ENCODE measurements around the gene MCUB. TPM values are rescaled to one million over a fixed set of nuclear protein-coding genes. Genes with fewer than 3 reads are reported as not detected.

MCUB gene
- total and polyA plus RNA-seq, 2 of the 13 experiments (the other 11 are each of a cell fraction or from before 2014, with no cell fraction given): 0.95 to 2.2 TPM

DNA sequence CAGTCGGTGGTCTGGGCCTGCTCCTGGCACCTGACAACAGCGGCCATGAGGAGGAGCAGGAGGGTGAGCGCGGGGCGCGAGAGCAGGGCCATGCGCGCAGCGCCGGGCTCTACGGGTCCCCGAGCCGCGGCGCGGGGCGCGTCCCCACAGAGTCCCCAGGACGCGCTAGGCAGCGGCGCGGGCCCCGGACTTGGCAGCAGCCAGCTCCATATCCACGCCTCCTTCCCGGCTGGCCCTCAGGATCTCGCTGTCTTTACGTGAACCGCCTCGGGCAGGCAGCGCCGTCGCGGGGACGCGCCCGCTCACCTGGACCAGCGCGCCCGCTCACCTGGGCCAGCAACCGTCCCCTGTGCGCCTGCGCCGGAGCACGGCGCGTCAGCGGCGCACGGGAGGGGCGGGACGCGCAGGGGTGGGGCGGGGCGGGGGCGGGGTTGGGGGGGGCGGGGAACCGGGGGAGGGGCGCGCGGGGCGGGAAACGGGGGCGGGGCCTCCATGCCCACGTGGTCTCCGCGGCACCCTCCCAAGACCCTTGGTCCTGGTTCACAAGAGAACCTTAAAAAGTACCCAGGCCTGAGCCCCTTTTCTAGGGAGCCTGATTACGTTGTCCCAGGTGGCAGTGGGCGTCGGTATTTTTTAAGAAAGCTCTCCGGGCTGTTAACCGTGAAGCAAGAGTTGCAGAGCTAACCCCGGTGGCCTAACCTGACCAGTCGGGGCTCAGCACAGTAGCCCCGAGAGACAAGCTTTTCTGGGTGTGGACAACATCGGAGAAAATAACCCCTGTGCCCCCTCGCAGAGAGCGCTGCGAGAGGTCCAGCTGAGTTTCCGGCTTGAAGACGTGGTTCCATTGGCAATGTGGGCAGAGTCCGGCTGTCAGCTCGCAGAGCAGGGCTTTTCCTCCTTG, 169.9 kb downstream of the MCUB start, which contains the start of gene PLA2G12A (continued):
- TF ChIP-seq, protein P1, sequence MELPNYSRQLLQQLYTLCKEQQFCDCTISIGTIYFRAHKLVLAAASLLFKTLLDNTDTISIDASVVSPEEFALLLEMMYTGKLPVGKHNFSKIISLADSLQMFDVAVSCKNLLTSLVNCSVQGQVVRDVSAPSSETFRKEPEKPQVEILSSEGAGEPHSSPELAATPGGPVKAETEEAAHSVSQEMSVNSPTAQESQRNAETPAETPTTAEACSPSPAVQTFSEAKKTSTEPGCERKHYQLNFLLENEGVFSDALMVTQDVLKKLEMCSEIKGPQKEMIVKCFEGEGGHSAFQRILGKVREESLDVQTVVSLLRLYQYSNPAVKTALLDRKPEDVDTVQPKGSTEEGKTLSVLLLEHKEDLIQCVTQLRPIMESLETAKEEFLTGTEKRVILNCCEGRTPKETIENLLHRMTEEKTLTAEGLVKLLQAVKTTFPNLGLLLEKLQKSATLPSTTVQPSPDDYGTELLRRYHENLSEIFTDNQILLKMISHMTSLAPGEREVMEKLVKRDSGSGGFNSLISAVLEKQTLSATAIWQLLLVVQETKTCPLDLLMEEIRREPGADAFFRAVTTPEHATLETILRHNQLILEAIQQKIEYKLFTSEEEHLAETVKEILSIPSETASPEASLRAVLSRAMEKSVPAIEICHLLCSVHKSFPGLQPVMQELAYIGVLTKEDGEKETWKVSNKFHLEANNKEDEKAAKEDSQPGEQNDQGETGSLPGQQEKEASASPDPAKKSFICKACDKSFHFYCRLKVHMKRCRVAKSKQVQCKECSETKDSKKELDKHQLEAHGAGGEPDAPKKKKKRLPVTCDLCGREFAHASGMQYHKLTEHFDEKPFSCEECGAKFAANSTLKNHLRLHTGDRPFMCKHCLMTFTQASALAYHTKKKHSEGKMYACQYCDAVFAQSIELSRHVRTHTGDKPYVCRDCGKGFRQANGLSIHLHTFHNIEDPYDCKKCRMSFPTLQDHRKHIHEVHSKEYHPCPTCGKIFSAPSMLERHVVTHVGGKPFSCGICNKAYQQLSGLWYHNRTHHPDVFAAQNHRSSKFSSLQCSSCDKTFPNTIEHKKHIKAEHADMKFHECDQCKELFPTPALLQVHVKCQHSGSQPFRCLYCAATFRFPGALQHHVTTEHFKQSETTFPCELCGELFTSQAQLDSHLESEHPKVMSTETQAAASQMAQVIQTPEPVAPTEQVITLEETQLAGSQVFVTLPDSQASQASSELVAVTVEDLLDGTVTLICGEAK (IDR thresholded peaks at IDR 0.05): no peak
- TF ChIP-seq, protein P1 (CRISPR knock-in tag; IDR thresholded peaks at IDR 0.05): no peak; the same call in 1 of the 2 replicates
- no peak; the same call in none of the 2 replicates for TF ChIP-seq ZNF225 (CRISPR knock-in tag; IDR thresholded peaks at IDR 0.05)
- TF ChIP-seq ZNF33A (CRISPR knock-in tag; IDR thresholded peaks at IDR 0.05; ENCODE audit: borderline replicate concordance): no peak
- TF ChIP-seq MTA3 (CRISPR knock-in tag; IDR thresholded peaks at IDR 0.05): no peak
- TF ChIP-seq NR3C1 (CRISPR knock-in tag; IDR thresholded peaks at IDR 0.05): no peak
- TF ChIP-seq, protein P2, sequence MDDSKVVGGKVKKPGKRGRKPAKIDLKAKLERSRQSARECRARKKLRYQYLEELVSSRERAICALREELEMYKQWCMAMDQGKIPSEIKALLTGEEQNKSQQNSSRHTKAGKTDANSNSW (CRISPR knock-in tag; IDR thresholded peaks at IDR 0.05; ENCODE audit: borderline replicate concordance): no peak
- no peak for TF ChIP-seq TCF7 (IDR thresholded peaks at IDR 0.05; ENCODE audit: low read depth)
- TF ChIP-seq SAP130 (CRISPR knock-in tag; IDR thresholded peaks at IDR 0.05; ENCODE audit: low read depth): peak; percentile 65
- TF ChIP-seq, protein P3, sequence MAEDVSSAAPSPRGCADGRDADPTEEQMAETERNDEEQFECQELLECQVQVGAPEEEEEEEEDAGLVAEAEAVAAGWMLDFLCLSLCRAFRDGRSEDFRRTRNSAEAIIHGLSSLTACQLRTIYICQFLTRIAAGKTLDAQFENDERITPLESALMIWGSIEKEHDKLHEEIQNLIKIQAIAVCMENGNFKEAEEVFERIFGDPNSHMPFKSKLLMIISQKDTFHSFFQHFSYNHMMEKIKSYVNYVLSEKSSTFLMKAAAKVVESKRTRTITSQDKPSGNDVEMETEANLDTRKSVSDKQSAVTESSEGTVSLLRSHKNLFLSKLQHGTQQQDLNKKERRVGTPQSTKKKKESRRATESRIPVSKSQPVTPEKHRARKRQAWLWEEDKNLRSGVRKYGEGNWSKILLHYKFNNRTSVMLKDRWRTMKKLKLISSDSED (CRISPR knock-in tag; IDR thresholded peaks at IDR 0.05): 0 out of 2 replicates have a peak, but pooled peaks have one; percentile 77
- no peak for TF ChIP-seq PAX8 (CRISPR knock-in tag; IDR thresholded peaks at IDR 0.05; ENCODE audit: borderline replicate concordance)
- TF ChIP-seq, protein P4, sequence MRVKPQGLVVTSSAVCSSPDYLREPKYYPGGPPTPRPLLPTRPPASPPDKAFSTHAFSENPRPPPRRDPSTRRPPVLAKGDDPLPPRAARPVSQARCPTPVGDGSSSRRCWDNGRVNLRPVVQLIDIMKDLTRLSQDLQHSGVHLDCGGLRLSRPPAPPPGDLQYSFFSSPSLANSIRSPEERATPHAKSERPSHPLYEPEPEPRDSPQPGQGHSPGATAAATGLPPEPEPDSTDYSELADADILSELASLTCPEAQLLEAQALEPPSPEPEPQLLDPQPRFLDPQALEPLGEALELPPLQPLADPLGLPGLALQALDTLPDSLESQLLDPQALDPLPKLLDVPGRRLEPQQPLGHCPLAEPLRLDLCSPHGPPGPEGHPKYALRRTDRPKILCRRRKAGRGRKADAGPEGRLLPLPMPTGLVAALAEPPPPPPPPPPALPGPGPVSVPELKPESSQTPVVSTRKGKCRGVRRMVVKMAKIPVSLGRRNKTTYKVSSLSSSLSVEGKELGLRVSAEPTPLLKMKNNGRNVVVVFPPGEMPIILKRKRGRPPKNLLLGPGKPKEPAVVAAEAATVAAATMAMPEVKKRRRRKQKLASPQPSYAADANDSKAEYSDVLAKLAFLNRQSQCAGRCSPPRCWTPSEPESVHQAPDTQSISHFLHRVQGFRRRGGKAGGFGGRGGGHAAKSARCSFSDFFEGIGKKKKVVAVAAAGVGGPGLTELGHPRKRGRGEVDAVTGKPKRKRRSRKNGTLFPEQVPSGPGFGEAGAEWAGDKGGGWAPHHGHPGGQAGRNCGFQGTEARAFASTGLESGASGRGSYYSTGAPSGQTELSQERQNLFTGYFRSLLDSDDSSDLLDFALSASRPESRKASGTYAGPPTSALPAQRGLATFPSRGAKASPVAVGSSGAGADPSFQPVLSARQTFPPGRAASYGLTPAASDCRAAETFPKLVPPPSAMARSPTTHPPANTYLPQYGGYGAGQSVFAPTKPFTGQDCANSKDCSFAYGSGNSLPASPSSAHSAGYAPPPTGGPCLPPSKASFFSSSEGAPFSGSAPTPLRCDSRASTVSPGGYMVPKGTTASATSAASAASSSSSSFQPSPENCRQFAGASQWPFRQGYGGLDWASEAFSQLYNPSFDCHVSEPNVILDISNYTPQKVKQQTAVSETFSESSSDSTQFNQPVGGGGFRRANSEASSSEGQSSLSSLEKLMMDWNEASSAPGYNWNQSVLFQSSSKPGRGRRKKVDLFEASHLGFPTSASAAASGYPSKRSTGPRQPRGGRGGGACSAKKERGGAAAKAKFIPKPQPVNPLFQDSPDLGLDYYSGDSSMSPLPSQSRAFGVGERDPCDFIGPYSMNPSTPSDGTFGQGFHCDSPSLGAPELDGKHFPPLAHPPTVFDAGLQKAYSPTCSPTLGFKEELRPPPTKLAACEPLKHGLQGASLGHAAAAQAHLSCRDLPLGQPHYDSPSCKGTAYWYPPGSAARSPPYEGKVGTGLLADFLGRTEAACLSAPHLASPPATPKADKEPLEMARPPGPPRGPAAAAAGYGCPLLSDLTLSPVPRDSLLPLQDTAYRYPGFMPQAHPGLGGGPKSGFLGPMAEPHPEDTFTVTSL (CRISPR knock-in tag; IDR thresholded peaks at IDR 0.05; ENCODE audit: borderline replicate concordance): no peak
